HG03565 (cell line): ENCODE data around the gene ADAMTS16.

Source experiments
- ATAC-seq: cut with Tn5 transposase; IDR thresholded peaks from one replicate; pipeline ENCODE4 v1.9.1; 2021; ENCODE audit warnings: mild to moderate bottlenecking, moderate library complexity; ENCODE audit not compliant: unreplicated experiment

ADAMTS16 gene

DNA sequence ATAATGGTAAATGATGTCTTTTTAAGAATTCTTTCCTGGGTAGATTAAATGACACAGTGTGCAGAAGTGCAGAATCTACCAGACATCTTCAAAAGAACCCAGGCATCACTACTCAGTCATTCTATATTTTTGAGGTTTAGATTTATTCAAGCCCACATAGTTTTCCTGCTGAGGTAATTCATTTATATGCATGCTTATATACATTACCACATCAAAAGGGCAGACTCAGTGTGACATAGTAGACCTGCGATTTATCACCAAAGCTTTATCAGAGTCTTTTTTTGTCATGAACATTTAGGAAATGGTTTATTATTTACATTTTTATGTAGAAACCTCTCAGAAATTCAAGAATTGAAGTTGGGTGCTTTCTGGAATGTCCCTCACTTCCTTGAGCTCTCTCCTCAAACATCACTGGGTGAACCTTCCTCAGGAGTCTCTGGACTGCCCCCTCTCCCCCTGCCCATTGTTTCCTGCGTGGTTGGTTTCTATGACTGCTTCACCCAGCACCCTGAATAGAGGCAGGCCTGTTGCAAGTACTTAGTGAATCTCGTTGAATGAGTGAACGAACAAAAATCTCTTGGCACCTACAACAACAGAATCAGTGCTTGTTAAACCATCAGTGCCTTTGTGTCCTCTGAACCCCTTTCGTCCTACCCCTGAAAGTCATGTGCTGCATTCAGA lies 42.5 kb downstream of the ADAMTS16 start:
- ATAC-seq, result no peak

DNA sequence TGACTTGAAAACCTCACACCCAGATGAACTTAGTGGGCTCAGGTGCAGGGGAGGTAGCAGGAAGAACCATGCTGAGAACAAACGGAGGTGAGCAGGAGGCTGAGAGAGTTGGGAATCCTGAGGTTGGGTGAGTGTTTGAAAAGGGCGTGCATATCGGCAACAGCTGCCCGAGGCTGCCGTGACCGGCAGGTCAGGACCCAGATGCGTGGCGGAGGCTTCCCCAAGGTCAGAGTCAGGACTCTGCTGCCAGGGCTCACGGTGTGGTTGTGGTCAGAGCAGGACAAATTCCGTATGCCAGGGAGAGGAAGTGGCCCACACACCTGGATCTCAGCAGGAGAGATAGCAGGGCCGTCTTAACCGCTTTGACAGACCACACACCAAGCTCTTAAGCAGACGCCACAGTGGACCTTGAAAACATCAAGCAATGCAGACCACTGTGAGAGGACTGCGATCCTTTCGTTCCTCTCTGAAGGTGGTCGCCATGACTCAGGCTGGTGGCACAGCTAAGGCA lies 43.1 kb downstream of the ADAMTS16 start:
- ATAC-seq, result no peak

DNA sequence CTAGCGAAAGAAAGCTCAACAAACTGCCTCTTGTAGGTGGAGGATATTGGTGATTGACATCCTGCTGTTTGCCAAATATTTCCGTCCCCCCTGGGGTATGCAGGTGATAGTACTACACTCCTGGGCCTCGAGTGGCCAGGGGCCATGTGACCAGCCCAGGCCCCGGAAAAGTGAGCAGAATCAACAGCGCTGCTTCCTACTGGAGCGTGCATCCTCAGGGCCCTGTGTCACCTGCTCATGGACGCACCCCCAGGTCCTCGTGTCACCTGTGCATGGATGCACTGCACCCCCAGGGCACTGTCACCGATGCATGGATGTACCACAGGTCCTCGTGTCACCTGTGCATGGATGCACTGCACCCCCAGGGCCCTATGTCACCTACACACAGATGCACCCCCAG lies 43.8 kb downstream of the ADAMTS16 start:
- ATAC-seq, result no peak

DNA sequence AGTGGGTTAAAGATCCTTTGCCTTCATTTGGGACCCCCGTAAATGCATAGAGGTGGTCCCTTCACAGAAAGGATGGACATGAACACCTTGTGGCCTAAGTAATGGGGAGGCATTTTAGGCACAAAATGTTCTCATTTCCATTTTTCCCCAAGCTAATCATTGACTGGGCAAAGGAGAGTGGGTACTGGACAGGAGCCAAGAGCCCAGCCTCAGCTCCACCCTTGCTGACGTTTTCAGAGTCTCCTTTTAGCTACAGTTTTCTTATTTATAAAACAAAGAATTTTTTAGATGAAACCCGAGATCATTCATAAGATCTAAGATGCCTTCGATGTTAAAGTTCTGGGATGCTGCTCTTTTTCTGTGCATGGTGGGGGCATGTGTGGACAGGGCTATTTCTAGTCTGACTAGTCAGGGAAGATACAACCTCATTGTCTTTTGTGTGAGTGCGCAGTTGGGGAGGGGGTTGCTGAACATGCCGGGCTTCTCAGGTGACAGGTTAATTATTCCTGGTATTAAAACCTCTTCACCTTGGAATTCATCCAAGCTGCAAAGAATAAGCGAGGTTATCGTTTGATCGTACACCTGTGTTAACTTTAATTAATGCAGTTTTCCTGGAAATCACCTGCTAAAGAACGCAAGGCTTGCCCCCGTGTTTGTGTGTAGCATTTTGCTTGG lies 48.4 kb downstream of the ADAMTS16 start:
- ATAC-seq, result no peak

DNA sequence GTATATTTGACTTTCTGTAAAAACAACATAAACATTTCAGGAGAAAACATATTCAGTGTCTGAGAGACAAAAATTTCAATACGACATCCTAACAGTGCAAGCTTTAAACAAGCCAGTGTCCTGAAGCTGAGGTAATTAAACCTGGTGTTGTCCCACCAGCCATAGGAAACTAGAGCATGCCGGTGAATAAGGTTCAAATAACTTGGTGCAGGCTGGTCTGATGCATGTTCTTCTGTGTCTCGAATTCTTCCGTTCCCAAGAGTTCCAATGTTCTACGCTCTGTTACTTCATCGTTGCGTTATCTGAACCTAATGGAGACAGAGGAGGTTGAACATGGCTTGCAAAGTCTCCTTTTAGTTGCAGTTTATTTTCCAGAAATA lies 48.9 kb downstream of the ADAMTS16 start:
- no peak for ATAC-seq

DNA sequence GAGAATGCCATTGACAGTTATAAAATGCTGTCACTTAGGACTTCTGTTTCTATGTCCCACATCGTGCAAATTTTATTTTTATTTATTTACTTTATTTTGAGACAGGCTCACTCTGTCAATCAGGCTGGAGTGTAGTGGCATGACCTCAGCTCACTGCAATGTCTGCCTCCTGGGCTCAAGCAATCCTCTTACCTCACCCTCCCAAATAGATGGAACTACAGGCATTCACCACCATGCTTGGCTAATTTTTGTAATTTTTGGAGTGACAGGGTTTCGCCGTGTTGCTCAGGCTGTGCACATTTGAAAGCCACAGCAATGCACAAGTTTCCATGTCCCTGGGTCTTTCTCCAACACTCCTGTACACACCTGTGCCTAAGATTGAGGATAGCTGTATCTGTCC lies 51.8 kb downstream of the ADAMTS16 start:
- ATAC-seq, result no peak

DNA sequence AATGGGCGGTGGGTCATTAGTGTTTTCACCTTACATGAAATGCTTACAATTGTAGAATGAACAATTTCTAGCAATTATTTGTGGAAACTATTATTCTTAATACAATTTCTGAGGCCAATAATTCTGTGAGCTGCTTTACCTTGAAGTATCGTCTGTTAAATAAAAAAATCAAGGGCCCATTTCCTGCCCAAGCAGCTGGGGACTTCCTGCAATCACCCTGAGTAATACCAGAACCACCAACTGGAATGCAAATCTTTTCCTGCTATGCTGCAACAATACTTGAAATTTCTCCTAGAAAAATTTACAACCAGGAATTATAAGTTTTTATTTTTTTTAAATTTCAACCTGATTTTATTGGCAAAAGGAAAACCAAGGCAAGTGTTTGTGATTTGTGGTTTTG lies 52.6 kb downstream of the ADAMTS16 start:
- no peak for ATAC-seq

DNA sequence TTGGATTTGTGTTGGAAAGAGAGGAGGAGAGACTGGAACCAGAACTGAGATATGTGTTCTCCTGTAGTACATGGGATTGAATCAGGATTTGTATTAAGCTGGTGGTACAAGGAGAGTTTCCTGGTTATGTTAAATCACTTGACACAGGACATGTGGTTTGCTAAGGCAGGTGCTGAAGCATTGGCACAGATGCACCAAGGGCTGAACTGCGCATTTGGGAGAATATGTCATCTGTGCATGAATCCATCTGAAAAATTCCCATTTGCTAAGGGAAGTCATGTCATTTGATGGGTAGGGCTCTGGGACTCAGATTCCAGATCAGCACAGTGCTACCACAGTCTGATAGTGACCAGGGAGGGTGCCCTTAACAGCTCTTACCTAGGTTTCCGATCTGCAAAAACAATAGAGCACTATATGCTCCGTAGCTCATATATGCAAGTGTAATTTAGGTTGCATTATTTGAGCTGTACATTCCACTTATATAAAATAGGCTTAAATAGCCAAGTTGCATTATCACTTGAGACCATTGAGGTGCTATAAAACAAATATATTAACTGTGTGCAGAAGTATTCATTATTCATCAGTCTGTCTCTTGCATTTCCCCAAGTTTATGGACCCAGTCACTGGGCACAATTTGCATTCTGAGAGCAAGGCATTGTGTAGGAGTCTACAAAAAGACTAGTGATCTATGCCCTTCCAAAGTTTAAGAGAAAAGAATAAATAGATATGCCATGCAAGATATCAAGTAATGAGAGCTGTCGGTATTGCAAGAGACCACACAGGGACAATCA lies 55.2 kb downstream of the ADAMTS16 start:
- ATAC-seq, result no peak

DNA sequence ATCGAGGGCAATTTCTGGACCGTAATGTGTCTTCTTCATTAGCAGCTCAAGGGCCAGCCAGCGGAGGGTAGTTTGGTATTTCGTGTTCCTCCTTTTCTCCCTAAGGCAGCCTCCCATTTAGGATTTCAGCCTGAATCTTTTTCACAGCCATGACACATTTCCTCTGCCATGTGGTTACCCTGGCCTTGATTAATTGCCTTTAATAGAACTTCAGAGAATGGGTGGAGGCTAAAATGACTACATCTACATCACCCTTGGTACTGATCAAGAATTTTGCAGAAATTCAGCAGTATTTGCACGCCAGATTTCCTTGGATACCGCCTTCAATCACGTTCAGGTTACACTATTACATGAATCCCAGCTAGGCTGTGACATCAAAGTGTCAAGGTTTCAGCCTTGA lies 58.0 kb downstream of the ADAMTS16 start:
- ATAC-seq, result no peak

DNA sequence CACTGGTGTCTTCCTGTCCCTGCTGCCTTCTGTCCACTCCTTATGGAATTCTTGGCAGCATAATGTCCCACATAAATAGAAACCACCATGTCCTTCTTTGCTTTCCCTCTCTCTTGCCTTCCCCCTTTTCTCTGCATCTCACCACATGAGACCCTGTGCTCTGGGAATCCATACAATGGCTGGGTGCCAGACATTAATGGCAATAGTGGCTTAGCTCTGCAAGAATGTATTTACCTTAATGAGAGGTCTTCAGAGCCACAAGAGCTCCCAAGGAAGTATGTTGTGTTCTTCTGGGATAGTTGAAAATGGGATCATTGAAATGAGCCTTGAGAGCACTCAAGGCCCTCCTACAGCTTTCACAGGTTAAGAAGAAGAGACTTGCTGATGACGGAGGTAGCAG lies 58.7 kb downstream of the ADAMTS16 start:
- no peak for ATAC-seq

DNA sequence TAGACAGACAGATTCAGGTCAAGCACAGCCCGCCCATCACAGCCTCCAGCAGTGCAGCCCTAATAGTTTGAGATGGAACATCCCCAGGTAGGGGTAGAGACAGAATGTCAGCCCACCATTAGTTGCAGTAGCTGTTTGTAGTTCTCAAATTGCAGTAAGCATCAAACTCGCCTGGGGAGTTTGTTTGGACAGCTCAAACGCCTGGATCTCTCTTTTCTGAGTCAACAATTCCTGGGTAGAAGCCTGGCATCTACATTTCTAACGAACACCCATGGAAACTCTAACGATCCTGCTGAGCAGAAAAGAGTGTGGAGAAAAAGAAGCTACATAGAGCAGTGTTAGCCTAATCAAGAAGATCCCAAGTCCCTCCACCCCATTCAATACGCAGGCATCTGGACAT lies 59.4 kb downstream of the ADAMTS16 start:
- ATAC-seq, result no peak

DNA sequence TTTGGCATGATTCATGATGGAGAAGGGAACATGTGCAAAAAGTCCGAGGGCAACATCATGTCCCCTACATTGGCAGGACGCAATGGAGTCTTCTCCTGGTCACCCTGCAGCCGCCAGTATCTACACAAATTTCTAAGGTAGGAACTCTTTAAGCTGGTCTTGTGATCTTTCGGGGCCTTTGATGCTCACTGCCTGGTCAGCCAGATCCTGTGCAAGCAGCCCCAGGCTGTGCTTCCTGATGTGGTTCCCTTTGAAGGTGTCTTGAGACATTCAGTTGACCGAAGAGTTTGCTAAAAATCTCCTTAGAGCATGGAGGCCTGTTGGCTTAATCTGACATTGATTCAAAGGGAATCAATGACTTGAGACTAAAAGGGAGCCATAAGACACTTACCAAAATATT lies 60.0 kb downstream of the ADAMTS16 start:
- ATAC-seq, result no peak

DNA sequence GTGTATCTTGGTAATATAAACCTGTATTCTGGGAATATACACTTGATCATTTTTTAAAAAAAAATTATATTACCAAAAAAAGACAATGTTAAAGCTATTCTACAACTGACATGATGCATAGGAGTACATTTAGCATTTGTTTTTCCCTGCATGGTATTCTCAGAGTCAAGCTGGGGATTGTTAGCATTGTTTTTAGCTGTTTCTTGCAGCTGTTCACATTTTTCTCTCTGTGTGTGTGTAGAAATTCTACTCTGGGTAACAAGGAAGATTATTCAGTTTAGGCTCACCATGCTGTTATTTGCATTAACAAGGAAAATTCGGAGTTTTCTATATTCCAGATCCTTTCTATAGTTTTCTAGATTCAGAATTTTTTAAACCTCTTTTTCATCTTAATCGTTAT lies 62.2 kb downstream of the ADAMTS16 start:
- ATAC-seq, result no peak

DNA sequence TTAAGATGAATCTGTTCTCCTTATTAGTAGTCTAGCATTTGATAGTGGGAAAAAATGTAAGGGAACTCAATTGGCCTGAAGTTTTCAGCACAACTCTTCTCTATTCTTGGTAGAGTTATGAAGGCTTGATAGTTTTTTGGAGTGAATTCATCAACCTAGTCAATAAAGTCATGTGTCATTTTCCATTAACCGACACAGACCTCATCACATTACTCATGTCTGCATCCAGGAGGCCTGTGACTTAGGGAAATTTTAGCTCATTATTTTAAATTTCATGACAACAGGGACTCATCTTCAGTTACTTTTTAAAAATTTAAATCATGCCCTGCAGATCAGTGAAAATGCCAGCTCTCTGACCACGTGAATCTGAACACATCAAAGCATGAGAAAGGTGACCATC lies 63.3 kb downstream of the ADAMTS16 start:
- ATAC-seq, result no peak

DNA sequence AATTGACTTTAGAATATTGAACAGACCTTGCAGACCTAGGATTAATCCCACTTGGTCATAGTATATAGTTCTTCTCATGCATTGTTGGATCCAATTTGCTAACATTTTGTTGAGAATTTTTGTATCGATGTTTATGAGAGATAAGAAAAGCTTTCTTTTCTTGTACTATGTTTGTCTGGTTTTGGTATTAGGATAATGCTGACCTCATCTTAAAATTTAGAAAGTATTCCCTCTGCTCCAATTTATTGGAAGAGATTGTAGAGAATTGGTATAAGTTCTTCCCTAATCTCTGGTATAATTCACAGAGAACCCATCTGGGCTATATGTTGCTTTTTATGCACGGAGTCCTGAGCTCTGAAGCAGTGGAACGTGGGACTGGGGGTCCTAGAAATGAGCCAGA lies 67.7 kb downstream of the ADAMTS16 start:
- ATAC-seq, result no peak

DNA sequence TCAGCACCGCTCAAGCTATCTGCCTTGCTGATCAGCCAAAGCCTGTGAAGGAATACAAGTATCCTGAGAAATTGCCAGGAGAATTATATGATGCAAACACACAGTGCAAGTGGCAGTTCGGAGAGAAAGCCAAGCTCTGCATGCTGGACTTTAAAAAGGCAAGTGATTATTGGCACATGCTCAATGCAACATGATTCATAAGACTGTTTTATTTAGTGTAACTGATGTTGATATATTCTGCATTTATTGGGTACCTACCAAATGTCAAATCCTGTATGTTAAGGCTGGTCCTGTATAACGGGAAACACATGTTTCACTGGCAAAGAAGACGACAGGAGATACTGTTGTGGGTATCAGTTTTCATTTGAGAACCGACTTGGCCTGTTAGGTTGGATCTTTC lies 69.0 kb downstream of the ADAMTS16 start:
- ATAC-seq, result no peak

DNA sequence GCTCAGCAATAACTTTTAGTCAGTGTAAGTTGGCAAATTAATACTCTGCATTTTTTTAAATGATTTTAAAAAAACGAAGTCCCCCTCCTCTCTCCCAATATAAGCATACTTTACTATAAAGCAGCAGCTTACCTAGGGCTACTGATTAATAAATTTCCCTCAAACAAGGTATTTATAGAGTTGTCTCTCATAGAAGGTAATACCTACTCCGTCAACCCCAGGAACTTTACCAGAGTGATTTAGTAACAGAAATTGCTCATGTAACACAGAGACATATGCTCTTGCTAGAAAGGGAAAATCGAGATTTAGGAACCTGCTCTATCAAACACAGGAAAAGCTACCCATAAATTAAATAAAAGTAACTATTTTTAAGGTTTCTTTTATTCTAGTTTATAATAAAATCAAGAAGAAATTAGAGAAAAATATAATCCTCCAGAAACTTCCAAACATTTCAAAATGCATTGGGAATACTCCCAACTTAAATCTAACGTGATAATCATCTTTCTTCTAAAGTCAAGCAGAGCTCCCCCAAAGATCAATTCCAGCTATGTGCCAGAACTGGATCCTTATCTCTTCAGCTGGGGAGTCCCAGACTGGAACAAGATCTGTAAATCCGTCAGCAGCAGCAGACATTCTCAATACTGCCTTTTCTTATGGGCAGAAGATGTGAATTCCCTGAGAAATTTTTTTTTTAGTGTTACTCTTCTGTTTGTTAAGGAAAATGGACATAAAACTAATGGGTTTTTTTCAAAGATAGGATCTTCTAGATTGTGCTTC lies 69.6 kb downstream of the ADAMTS16 start:
- ATAC-seq, result no peak

DNA sequence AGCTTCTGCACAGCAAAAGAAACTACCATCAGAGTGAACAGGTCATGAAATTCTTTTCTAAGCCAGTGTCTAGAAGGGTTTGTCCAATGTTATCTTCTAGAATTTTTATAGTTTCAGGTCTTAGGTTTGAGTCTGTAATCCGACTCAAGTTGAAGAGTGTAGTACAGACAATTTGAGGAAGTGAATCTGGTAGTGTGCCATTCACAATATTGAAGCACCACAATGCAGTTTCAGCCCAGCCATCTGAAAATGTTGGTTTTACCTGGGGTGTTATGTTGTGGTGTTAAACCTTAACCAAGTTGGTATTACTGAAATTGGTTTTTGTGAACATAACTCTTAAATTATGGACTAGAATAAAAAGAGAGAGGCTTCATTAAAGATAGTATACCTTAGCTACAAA lies 77.2 kb downstream of the ADAMTS16 start:
- ATAC-seq, result peak; percentile 74

DNA sequence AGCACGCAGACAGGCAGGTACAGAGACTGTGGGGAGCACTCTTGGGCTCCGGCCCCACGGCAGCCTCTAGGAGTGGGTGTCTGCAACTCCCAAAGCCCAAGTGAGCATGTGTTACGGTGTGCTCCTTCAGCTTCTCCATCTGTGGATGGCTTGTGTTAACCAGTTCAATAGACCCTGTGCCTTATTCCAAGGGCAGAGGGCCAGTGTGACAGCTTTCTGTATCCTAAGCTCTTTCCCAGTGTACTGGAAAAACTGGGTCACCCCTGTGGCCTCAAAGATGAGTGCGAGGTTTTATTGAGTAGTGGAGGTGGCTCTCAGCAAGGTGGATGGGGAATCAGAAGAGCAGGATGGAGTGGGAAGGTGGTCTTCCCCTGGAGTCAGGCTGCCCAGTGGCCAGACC lies 78.3 kb downstream of the ADAMTS16 start:
- no peak for ATAC-seq

DNA sequence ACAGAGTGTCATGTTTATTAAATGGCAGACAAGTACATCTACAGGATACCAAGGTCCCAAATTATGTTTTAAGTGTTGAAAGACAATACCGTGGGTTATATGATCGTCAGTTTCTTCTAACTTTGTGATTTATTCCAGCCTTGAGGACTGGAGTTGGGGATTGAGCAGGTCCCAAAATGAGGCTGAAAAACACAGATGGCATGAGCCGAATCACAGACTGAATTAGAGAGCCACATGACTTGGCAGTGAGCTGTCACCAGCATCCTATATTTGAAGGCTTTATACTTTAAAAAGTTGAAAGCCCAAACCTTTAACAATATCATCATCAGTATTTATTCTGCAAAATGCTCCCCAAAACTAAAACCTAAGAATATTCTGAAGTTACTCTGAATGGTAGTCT lies 79.4 kb downstream of the ADAMTS16 start:
- ATAC-seq, result no peak
